KMS-11 (cell line): Measurements from ENCODE around the gene PSMD7.

Source experiments
- H2AFZ ChIP-seq: fragments of 200-600 bp; sonication (generic); 2 replicates; pipeline ENCODE4 v1.6.1; 2016; ENCODE audit warnings: antibody characterized with exemption, mixed run types, low read depth
- H3K27ac ChIP-seq: fragments of 200-600 bp; sonication (generic); 2 replicates; pipeline ENCODE4 v1.6.1; 2016; ENCODE audit warnings: mild to moderate bottlenecking, mixed run types
- H3K27me3 ChIP-seq: fragments of 200-600 bp; sonication (generic); 2 replicates; pipeline ENCODE4 v1.6.1; 2017; ENCODE audit warnings: mild to moderate bottlenecking, low read depth, mixed run types, moderate library complexity; ENCODE audit not compliant: insufficient read depth
- H3K36me3 ChIP-seq: fragments of 200-600 bp; sonication (generic); 2 replicates; pipeline ENCODE4 v1.6.1; 2017; ENCODE audit warnings: mild to moderate bottlenecking, mixed run types; ENCODE audit not compliant: insufficient read depth
- H3K4me1 ChIP-seq: fragments of 200-600 bp; sonication (generic); 2 replicates; pipeline ENCODE4 v1.6.1; 2016; ENCODE audit warnings: mild to moderate bottlenecking, low read depth, mixed run types; ENCODE audit not compliant: poor library complexity, severe bottlenecking
- H3K4me2 ChIP-seq: fragments of 200-600 bp; sonication (generic); 2 replicates; pipeline ENCODE4 v1.7.0; 2016; ENCODE audit warnings: mild to moderate bottlenecking, mixed run types
- H3K4me3 ChIP-seq: fragments of 200-600 bp; sonication (generic); IDR thresholded peaks from 2 replicates; pipeline ENCODE4 v1.6.1; 2017; ENCODE audit warnings: low read depth, low read length, mixed read lengths; ENCODE audit not compliant: insufficient read depth
- H3K79me2 ChIP-seq: fragments of 200-600 bp; sonication (generic); 2 replicates; pipeline ENCODE4 v1.6.1; 2016; ENCODE audit warnings: low read depth, mixed run types; ENCODE audit not compliant: insufficient read depth
- H3K9ac ChIP-seq: fragments of 200-600 bp; sonication (generic); 2 replicates; pipeline ENCODE4 v1.6.1; 2016; ENCODE audit warnings: mild to moderate bottlenecking, mixed run types
- H4K20me1 ChIP-seq: fragments of 200-600 bp; sonication (generic); 2 replicates; pipeline ENCODE4 v1.6.1; 2016; ENCODE audit warnings: mild to moderate bottlenecking, mixed run types; ENCODE audit not compliant: insufficient read depth
- CTCF ChIP-seq: fragments of 200-600 bp; sonication (generic); conservative IDR thresholded peaks from 2 replicates; pipeline ENCODE4 v1.6.1; 2017; ENCODE audit warnings: low read depth, mild to moderate bottlenecking, antibody characterized with exemption, low read length, moderate library complexity, mixed read lengths

PSMD7 gene

DNA sequence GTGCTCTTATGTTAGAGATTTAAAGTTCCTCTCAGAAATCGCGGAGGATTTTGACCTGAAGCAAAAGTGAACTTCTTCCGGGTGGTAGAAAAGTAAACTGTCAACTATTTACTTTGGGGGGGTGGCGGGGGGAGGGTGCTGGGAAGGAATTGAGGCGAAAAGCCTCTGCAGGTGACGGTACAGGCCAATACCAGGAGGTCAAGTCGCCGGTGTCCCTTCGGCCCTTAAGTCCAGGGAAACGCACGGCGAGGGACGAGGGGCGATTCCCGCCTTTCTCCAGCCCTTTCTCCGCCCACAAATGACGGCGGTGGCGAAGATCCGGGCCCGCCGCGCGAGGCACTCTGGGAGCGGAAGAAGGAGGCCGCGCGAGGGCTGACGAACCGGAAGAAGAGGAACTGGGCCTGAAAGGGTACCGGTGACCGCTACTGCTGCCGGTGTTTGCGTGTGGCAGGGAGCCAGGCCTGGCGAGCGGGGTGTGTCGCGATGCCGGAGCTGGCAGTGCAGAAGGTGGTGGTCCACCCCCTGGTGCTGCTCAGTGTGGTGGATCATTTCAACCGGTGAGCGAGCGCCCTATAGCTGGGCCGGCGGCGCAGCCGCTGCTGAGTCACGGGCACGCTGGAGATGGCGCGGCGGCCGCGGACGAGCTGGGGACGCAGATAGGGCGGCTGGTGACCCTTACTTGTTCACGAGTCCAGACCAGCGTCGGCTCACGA, at the start of gene PSMD7:
Gene PSMD7, plus strand, starts transcription at position 383 of the 713 bp plus-strand sequence. Its CDS starts 101 bp downstream, at position 484.
- H3K9ac ChIP-seq = peak within 1 kb of the TSS; percentile 99
- peak within 1 kb of the TSS; percentile 84 for H3K27ac ChIP-seq
- H2AFZ ChIP-seq = peak within 1 kb of the TSS; percentile 85
- H3K36me3 ChIP-seq = peaks cover 12% of the 10 kb centered on the region; the same call in 1 of the 2 replicates
- peak within 1 kb of the TSS; percentile 57 for H3K4me2 ChIP-seq
- no peaks in the 10 kb centered on the region for H4K20me1 ChIP-seq
- H3K4me3 ChIP-seq = no peak within 1 kb of the TSS
- no peak for TF ChIP-seq CTCF
- H3K4me1 ChIP-seq = peaks cover 34% of the 10 kb centered on the region
- no peaks in the 10 kb centered on the region for H3K27me3 ChIP-seq
- H3K79me2 ChIP-seq = peaks cover 51% of the 10 kb centered on the region

GRCh38 chr16:74249254-74249653, 47.4 kb upstream of the PSMD7 start:
- no peak for TF ChIP-seq CTCF
- no peak overlapping the region for H3K4me3 ChIP-seq
- no peaks in the 10 kb centered on the region for H3K79me2 ChIP-seq
- no peak overlapping the region for H2AFZ ChIP-seq
- H3K27me3 ChIP-seq = no peaks in the 10 kb centered on the region
- no peak overlapping the region for H3K9ac ChIP-seq
- no peak overlapping the region for H3K27ac ChIP-seq
- H4K20me1 ChIP-seq = no peaks in the 10 kb centered on the region
- no peak overlapping the region for H3K4me2 ChIP-seq
- H3K36me3 ChIP-seq = no peaks in the 10 kb centered on the region
- no peaks in the 10 kb centered on the region for H3K4me1 ChIP-seq

- Histone ChIP-seq H2AFZ (no peak overlapping the region), H3K4me1 (no peaks in the 10 kb centered on the region), H3K9ac (no peak overlapping the region), H3K36me3 (no peaks in the 10 kb centered on the region), H3K79me2 (no peaks in the 10 kb centered on the region), H3K27me3 (no peaks in the 10 kb centered on the region), H4K20me1 (no peaks in the 10 kb centered on the region), H3K4me3 (no peak overlapping the region), H3K27ac (no peak overlapping the region), H3K4me2 (no peak overlapping the region)
- TF ChIP-seq CTCF = no peak
These were observed 46.8 kb upstream of the PSMD7 start for GRCh38 chr16:74249846-74250245.

DNA sequence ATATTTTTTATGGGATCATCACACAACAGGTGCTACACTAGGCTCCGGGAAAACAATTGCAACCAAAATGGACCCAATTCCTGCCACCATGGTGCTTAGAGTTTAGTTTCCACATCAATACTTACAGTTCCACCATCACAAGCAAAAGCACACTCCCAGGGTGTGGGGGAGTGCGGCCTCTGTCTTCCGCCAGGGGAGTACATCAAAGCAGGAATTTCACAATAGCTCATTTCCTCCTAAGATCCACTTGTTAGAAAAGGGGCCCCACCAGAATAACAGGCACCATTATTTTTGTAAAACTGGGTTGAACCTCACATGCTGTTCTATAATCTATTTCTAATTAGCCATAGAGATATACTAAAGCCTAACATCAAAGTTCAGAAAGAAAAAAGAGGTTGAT, 44.3 kb upstream of the PSMD7 start:
- no peaks in the 10 kb centered on the region for H4K20me1 ChIP-seq
- no peak overlapping the region for H3K9ac ChIP-seq
- no peak overlapping the region for H3K27ac ChIP-seq
- H3K36me3 ChIP-seq = no peaks in the 10 kb centered on the region
- no peaks in the 10 kb centered on the region for H3K4me1 ChIP-seq
- no peaks in the 10 kb centered on the region for H3K79me2 ChIP-seq
- no peak overlapping the region for H2AFZ ChIP-seq
- H3K4me3 ChIP-seq = no peak overlapping the region
- no peak overlapping the region for H3K4me2 ChIP-seq
- H3K27me3 ChIP-seq = no peaks in the 10 kb centered on the region
- TF ChIP-seq CTCF = no peak
